ENCODE data around the gene MBD5. TPM values are rescaled to one million over a fixed set of nuclear protein-coding genes. Genes with fewer than 3 reads are reported as not detected.

Gene MBD5
- total RNA-seq, 1 donor from 2014 or later, result 42.1 TPM

DNA sequence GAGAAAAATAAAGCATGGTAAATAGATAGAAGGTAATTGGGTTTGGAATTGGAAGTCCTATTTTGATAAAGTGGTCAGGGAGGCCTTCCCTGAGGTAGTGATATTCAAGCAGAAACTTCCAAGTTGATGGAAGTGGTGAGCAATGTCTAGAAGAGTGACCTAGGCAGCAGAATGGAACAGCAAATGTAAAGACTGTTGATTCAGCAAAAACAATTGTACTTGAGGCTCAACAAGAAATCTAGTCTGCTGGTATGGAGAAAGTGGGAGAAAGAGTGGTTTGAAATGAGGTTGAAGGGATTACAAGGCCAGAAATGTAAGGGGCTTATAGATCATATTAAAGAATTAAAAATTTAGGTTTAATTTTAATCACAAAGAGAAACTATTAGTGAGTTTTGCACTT, 181.3 kb downstream of the MBD5 start:
- Histone ChIP-seq H3K27ac (no peak overlapping the region), H3K36me3 (no peaks in the 10 kb centered on the region), H3K4me1 (no peaks in the 10 kb centered on the region), H3K9me3 (no peaks in the 10 kb centered on the region), H3K27me3 (no peaks in the 10 kb centered on the region), H3K4me3 (no peak overlapping the region)
- intact Hi-C loops (cut with DNase I), result no loop called here
- no peak for TF ChIP-seq CTCF (IDR thresholded peaks at IDR 0.05)
- ATAC-seq (no peak), DNase-seq (no peak)

DNA sequence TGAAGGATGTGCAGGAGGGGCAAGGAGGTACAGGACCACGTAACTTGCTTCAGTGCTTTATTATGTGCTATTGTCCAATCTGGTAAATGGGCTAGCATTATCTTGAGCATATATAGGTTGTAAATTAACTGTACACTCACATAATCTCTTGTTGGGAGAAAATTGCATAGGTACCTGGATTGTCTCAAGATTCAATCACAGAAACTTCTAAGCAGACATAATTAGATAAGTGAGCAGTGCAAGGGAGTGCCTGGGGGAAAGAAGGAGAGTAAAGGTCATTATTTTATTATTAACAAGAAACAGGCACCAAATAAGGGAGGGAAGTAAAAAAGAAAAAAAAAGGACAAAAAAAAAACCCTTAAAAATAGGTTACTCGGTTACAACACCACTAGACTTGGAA, 186.2 kb downstream of the MBD5 start:
- Histone ChIP-seq H3K4me1 (no peaks in the 10 kb centered on the region), H3K27ac (no peak overlapping the region), H3K4me3 (no peak overlapping the region), H3K36me3 (no peaks in the 10 kb centered on the region), H3K9me3 (no peaks in the 10 kb centered on the region), H3K27me3 (no peaks in the 10 kb centered on the region)
- ATAC-seq, result no peak
- TF ChIP-seq CTCF (IDR thresholded peaks at IDR 0.05), result no peak
- intact Hi-C loops (cut with DNase I), result no loop called here
- DNase-seq, result no peak

DNA sequence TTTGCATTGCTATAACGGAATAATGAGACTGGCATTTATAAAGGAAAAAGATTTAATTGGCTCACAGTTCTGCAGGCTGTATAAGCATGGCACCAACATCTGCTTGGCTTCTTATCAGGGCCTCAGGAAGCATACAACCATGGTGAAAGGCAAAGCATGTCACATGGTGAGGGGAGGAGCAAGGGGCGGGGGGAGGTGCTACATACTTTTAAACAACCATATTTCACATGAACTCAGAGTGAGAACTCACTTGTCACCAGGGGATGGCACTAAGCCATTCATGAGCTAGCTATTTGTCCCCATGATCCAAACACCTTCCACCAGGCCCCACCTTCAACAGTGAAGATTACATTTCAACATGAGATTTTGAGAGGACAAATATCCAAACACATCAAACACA, 188.7 kb downstream of the MBD5 start:
- Histone ChIP-seq H3K36me3 (no peaks in the 10 kb centered on the region), H3K27ac (no peak overlapping the region), H3K4me1 (no peaks in the 10 kb centered on the region), H3K9me3 (no peaks in the 10 kb centered on the region), H3K27me3 (no peaks in the 10 kb centered on the region), H3K4me3 (no peak overlapping the region)
- DNase-seq (no peak), ATAC-seq (no peak)
- intact Hi-C loops (cut with DNase I), result no loop called here
- no peak for TF ChIP-seq CTCF (IDR thresholded peaks at IDR 0.05)

- intact Hi-C loops (cut with DNase I), result no loop called here
- no peak for TF ChIP-seq CTCF (IDR thresholded peaks at IDR 0.05)
- Histone ChIP-seq H3K27me3 (no peaks in the 10 kb centered on the region), H3K27ac (no peak overlapping the region), H3K4me3 (no peak overlapping the region), H3K9me3 (peaks cover 19% of the 10 kb centered on the region), H3K4me1 (no peaks in the 10 kb centered on the region), H3K36me3 (no peaks in the 10 kb centered on the region)
- DNase-seq (no peak), ATAC-seq (no peak)
These were observed 197.6 kb downstream of the MBD5 start for GRCh38 chr2:148218326-148219075.

GRCh38 chr2:148221166-148221565, 200.3 kb downstream of the MBD5 start:
- no peak overlapping the region for H3K4me3 ChIP-seq
- TF ChIP-seq CTCF (IDR thresholded peaks at IDR 0.05), result no peak
- no peak for ATAC-seq
- H3K9me3 ChIP-seq, result peaks cover 19% of the 10 kb centered on the region
- no peaks in the 10 kb centered on the region for H3K27me3 ChIP-seq
- H3K36me3 ChIP-seq, result no peaks in the 10 kb centered on the region
- H3K27ac ChIP-seq, result no peak overlapping the region
- no peak for DNase-seq
- H3K4me1 ChIP-seq, result no peaks in the 10 kb centered on the region
- intact Hi-C loops (cut with DNase I), result no loop called here

DNA sequence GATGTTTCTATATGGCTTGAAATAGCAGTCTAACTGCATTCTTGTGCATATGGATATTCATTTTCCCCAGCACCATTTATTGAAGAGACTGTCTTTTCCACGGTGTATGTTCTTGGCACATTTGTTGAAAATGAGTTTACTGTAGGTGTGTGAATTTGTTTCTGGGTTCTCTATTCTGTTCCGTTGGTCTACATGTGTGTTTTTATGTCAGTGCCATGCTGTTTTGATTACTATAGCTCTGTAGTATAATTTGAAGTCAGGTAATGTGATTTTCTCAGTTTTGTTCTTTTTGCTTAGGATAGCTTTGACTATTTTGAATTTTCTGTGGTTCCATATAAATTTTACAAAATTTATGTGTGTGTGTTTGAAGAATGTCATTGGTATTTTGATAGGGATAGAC, 201.0 kb downstream of the MBD5 start:
- no peak for TF ChIP-seq CTCF (IDR thresholded peaks at IDR 0.05)
- H3K27me3 ChIP-seq, result no peaks in the 10 kb centered on the region
- intact Hi-C loops (cut with DNase I), result no loop called here
- no peaks in the 10 kb centered on the region for H3K4me1 ChIP-seq
- H3K9me3 ChIP-seq, result peaks cover 19% of the 10 kb centered on the region
- no peak overlapping the region for H3K27ac ChIP-seq
- DNase-seq (no peak), ATAC-seq (no peak)
- no peak overlapping the region for H3K4me3 ChIP-seq
- no peaks in the 10 kb centered on the region for H3K36me3 ChIP-seq

Measured in upper lobe of right lung (tissue), 1 donor.